Bone marrow (tissue), 2 donors: ENCODE results near the gene STMP1.
"Not testable (repeated sequence)": the region's sequence is repeated elsewhere in the genome, so short reads cannot be mapped to it uniquely, and the experiment has no call there.

Experiments
- DNase-seq, 2 donors: peaks; one replicate each; lab custom pipeline; 2025; lab: John Stamatoyannopoulos, UW

Gene STMP1

DNA sequence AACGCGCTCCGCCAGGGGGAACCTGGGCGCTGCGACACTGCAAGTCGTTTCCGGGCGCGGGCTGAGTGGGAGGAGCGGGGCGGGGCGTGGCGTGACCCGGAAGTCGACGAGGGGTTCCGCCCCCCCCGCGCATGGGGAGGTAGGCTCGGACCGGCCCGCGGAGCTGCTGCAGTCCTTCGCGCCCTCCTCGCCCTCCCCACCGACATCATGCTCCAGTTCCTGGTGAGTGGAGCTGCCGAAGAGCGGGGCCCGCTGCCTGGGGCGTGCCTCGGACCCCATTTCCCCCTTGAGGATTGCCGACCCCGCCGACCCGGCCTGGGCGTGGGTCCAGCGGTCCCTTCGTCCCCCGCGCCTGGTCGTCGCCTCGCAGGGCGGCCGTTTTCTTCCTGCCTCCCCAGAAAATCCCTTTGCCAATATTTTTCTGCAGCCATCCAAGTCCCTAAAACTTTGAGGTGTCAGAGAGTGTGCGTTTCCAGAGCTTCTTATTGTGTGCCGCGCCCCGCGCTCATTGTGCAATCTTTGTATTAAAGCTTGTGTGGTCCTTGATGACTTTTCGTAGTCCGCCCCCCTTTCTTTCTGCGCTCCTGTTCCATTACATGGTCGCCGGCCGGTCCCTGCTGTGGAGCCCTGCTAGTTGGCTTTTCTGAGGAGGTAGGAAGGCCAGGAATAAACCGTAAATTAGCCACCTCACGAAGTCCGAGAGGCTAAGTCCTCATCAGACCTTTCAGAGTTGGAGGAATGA is at the start of gene STMP1:
Gene STMP1, plus strand, starts transcription at position 142 of the 742 bp plus-strand sequence.
- peak; percentile 88 to 93 for DNase-seq

DNA sequence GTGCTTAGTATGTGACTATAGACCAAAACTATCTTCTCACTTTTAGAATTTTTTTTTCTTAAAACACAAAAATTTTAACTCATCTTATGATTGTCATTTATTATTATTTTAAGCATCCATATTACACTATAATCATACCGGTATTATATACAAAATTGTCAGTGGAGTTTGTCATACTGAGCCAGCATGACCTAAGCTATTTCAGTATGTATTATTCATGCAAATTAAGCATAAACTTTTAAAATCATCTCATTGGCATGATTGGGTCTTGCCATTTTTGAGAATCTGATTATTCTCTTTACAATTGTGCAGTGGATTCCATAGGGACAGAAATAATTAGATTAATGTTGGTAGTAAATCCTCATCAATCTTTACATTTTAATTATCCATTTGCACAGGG is 46.2 kb upstream of the STMP1 start:
- no peak for DNase-seq

DNA sequence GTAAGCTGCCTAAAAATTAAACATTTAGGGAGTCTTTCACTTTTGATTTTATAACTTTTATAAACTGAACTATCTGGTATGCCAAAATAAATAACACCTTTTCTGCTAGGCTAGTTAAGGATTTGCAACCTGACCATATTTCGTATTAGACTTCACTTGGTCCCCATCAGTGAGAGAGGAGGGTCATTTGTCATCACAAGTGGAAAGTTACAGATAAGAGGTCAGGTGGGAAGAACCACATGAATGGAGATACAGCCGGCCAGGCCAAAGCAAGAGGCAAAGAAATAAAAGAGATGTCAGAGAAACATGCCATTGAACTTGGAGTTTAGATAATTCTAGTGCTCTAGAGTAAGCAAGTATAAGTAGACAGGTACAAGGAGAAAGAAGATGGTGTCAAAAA is 44.5 kb upstream of the STMP1 start:
- DNase-seq: no peak

DNA sequence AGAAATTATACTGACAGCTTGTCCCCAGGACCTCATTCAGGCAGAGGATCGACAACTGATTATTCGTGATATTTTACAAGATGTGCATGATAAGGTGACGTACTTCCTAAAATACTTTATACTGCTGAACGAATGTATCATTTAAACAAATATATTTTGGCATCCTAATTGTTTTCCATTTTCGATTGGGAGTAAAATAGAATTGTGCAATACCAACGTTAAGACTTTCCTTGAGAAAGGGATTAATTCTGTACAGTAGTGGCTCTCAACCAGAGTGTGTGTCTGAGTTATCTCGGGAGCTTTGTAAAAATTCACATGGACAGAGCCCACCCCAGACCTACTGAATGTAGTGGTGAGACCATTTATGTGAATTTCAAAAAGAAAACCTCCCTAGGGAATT is 43.8 kb upstream of the STMP1 start:
- no peak for DNase-seq

DNA sequence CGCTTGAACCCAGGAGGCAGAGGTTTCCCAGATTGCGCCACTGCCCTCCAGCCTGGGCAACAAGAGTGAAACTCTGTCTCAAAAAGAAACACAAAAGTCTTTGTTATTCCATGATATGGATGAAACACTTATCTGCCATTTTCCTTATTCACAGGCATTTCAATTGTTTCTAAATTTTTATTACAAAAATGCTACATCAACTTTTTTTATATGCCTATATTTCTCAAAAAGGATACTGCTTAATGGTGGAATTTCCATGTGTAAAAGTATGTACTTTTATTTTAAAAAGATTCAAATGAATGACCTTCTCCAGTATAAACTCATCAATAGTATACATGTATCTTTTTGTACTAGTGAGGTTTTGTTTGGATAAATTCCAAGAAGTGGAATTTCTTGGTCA is 41.9 kb upstream of the STMP1 start:
- DNase-seq: no peak

DNA sequence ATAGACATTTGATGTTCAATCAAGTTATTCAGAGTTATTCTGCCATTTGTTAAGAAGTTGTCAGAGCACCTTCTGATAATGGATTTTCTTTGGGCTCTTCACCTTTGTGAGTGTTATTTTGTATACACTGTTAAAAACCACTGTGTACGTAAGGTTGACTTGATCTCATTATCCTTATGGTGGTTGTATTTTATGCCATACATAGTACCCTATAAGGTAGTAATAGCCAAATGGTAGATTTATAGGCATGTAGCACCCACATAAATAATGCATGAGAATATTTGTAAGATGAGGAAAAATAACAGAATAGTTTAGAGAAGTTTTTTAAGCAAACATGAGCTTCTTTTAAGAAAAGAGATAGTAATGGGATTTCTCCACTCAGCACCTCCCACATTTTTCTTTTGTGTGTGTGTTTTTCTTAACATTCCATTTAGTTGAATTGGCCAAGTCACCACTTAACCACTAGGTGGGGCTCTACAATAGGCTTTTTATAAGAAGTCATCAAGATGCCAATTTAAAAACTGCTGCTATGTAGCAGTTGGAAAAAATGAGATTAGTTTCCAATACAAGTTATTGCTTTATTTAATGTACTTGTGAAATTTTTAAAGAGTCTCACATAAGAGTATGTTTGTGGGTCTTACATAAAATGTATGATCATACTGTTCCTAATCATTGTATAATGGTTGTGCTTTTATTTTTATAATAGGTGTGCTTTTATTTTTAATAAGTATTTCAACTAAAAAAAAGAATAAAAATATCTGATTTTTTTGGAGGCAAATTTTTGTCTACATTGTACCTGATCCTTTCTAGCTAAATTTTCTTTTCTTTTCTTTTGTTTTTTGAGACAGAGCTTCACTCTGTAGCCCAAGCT is 41.1 kb upstream of the STMP1 start:
- DNase-seq: peak in 1 of 2 donors; percentile 20

DNA sequence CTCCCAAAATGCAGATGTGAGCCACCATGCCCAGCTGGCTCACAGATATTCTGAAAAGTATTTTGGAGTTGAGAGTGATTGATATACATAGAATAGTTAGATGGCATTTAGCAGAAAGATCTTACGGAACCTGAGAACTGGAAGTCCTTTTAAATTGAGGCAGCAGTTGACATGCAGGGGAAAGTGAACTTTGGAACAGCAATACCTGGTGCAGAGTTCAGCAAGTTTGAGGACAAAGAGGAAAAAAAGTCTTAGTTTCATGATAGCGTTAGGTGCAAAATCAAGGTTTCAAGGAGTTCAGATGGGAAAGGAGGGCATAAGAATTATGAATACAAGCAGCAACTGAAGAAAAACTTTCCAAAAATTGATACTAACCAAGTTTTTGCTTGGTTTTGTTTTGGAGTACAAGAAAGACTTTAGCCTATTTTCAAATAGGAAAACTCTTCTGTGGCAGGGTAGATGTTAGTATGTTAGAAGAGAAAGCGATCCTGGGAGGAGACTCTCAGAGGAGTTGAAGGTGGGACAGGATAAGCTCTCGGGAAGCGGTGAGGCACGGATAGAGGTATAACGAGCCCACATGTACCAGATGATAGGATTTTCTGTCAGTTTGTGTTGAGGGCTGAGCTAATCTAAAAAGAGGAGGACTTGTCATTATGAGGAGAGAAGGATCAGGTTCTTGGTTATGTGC is 28.0 kb upstream of the STMP1 start:
- DNase-seq: no peak

DNA sequence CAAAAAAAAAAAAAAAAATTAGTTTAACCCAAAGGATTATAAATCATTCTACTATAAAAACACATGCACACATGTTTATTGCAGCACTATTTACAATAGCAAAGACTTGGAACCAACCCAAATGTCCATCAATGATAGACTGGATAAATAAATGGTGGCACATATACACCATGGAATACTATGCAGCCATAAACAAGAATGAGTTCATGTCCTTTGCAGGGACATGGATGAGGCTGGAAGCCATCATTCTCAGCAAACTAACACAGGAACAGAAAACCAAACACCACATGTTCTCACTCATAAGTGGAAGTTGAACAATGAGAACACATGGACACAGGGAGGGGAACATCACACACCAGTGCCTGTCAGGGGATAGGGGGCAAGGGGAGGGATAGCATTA is 22.6 kb upstream of the STMP1 start:
- not testable (repeated sequence) for DNase-seq

DNA sequence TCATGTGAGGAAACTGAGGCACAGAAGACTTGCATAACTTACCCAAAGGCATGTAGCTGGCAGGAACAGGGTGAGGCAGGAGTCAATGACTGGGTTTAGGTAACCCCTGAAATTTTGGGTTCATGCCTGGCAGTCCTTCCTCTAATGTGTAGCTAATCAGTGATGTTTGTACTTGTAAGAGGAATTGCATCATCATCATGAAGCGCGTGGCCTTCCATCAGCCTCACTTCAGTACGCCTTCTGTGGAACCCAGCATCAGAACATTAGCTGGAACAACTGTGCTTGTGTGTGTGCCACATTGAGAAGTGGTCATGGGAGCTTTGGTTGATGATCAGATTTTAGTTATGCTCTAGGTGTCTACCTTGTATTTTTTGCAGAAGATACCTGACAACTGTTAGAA is 18.2 kb upstream of the STMP1 start:
- DNase-seq: no peak

DNA sequence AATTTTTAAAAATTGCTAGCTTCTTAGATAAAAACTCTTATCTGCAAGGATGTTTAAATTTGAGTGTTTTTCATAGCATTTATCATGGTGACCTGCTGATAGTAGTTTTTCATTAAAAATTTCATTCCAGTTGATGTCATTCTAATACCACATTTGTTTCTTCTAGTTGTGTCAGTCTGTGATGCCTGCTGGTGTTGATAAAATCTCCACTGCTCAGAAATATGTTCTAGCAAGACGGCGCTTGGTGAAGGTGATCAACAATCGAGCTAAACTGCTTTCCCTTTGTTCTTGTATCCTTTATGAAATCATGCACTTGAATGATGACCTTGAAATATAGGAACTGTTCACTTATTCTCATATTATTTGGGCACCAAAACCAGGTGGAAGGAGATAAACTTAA is 17.6 kb upstream of the STMP1 start:
- no peak for DNase-seq

DNA sequence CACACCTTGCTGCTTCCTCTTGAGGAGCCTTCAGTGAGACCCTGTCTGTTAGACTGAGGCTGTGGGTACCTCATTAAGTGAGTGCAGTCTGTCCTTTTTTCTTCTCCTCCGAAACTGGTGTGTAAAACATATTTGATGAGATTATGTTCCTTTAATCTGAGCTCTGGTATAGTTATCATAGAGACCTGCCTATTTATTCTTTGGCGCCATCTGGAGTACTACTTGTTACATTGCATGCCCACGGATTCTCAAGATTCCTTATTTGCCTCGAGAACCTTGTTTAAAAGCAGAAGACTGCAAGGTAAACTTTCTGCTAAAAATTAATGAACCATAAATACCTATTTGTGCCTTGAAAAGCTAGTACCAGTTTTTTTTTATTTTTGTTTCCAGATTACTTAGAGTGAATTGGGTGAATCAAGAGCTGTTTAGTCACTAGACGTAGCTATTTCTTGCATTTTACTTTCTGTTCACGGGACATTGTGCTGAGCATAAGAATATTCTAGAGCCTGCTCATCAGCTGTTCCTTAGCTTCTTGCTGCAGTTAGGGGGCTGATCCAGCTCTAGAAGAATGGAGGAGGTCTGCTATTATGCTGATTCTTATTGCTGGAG is 16.9 kb upstream of the STMP1 start:
- no peak for DNase-seq

DNA sequence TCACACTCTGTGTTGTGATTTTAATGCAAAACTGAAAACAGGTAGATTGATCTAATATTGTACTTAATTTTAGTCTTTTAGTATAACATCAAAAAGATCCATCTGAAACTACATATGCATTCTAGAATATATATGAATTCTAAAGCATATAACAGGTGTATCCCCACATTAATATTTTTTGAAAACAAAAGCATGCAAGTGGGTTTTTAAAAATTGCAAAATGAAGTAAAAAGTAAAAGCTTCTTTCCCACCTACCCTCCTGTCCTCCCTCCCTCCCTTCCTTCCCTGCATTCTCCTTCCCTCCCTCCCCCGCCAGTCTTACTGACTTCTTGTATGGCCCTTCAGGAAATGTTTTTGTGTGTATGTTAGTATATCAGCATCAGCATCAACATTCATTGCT is 14.6 kb upstream of the STMP1 start:
- DNase-seq: no peak

DNA sequence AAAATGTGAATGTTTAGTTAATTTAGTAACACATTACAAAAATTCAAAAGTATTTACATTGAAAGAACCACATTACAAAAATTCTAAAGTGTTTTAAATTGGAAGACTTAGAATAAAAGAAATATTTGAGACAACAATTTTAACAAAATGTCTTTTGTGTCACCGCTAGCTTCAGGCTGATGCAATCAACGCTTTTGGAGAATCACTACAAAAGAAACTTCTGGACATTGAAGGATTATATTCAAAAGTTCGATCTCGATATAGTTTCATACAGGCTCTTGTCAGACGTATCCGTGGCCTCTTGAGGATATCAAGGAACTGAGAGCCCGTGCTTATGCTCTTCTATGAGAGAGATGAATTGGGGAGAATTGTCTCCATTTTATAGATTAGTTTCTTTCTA is 14.1 kb upstream of the STMP1 start:
- DNase-seq: no peak

DNA sequence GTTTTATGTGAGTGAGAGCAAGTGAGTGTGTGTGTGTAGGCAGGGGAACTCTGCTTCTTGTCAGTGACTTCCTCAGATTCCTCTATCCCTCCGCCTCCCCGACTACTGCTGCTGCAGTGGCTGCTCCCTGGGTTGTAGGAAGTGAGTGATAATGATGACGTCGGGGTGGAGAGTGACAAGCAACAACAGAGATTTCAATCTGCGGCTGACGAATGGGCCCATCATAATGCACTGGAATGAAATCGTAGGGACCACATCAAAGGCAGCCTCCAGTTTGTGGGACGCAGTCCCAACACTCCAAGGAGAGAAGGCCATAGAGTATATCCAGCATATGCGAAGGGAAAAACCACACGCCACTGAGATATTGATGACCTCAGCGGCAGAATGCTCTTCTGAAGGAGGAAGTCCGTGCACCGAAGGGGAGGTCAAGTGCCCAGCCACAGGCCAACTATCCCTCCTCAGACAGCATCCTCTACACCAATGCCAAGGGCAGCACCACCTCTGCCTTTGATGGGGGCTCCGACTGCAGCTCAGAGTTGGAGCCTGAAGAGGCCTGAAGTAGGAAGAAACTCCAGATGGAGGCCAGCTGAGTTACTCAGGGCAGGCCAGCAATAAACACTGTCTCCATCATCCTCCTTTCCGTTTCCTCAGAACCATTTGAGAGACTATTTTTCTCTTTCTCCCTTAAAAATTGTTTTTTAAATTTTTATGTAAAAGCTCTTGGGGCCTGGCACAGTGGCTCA is 11.3 kb upstream of the STMP1 start:
- DNase-seq: no peak

DNA sequence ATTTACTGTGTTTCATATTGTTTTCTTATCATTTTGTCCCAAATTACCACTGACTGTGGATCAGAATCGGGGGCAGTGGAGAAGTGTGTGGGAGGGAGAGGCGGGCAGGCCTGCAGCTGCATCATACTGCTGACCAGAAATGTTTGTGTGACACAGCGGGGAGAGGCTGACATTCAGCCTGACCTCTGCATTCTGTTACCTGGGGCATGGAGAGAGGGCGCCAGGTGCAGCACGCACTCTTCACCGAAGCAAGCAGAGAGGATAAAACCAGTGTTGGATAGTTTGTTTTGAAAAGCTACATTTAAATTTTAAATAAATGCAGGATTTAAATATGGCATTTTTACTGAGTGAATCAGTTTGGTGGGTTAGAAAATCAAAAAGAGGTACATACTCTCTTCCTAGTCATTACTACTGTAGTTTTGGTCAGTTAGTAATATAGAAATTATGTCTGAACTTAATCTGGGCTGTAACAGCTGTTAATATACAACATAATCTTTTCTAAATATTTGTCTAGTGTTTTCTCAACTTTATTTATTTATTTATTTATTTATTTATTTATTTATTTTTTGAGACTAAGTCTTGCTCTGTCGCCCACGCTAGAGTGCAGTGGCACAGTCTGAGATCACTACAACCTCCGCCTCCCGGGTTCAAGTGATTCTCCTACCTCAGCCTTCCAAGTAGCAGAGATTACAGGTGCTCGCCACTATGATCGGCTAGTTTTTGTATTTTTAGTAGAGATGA is 8.8 kb upstream of the STMP1 start:
- DNase-seq: no peak

DNA sequence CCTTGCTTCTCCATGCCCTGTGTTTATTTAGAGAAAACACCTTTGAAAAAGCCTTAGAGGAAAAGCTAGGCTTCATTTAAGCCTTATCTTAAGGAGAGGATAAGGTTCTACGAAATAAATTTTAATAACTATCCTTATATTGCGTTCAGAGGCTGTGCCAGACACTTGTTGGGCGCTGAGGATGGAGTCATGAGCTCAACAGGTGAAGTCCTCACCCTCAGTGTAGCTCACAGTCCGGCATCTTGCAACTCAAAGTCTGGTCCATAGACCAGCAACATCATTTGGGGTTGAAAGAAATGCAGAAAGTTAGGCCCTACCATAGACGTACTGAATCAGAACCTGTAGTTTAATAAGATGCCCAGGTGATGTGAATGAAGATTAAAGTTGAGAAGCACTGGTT is 3.8 kb upstream of the STMP1 start:
- DNase-seq: no peak

DNA sequence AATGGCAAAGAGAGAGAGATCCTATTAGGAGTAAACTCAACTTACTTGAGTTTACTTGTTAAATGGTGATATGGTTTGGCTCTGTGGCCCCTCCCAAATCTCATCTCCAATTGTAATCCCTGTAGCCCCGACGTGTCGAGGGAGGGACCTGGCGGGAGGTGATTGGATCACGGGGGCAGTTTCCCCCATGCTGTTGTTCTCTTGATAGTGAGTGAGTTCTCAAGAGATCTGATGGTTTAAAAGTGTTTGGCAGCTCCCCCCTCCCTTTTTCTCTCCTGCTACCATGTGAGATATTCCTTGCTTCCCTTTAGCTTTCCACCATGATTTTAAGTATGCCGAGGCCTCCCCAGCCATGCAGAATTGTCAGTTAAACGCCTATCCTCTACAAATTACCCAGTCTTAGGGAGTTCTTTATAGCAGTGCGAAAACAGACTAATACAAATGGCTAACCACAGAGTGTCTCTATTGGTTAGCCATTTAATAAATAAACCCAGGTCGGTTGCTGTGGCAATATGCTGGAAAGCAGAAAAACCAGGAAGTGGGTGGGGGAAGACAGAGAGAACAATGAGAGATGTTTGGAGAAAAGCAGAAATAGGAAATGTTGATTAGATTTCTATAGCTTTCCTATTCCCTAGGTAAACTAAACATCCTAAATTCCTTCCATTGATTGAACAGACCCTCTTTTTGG is 3.0 kb upstream of the STMP1 start:
- DNase-seq: no peak

DNA sequence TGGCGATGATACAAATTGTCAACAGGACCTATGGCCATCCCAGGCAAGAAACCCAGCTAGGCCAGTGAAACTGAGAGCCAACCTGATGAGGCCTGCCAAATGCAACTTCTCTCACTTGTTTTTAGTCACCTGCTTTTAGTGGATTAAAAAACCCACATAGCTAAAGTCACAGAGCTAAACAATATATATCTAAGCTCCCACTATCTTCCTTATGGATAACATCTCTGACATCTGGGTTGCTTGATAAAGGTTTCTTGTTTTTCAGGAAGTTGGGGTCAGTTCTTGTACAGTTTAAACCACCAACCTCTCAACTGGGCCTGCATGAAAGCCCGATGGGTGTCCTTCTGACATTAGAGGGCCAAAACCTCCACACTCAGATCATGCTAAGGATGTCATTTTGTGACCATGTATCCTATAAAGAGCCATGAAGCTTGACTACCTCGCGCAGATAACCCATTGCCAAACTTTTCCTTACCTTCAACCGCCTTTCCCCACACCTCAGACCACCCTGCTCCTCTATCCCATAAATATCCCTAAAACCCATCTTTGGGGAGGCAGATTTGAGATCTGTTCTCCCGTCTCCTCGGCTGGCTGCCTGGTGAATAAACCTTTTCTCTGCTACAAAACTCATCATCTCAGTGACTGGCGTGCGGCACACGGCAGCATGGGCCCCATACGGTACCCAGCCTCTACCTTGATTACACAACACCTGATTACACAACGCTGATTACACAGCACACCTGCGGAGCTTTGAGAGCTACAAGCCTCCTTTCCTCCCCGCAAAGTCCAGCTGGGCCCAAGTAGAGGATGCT is 797 bp upstream of the STMP1 start:
- DNase-seq: no peak

DNA sequence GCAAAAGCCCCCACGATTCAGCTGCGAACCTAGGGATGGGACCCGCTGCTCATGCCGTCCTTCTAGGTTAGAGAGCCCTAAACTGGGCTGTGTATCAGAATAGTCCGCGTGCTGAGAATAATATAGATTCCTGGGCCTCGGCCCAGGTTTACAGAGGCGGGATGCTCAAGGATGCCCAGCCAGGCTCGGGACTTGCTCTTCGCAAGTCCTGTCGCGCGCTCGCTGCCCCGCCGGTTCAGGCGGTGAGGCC is 266 bp upstream of the STMP1 start:
- DNase-seq: no peak

DNA sequence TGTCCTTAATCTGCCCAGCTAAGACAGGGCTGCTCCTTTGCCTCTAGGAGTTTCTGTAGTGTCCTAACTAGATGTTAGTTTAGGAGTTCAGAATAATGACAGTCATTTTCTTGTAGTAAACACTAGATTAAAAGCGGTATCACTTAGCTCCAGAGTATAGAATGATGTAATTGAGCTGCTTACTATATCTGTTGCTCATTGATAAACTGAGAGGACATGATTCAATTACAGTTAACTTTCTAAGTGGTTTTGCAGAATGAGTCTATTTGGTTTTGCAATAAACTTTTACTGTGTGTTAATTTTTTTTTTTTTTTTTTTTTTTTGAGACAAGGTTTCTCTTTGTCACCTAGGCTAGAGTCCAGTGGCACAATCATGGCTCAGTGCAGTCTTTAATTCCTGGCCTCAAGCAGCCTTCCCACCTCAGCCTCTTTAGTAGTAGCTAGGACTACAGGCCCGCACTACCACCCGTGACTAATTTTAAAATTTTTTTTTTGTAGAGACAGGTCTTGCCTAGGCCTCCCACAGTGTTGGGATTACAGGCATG is 1.8 kb downstream of the STMP1 start:
- DNase-seq: no peak
